OCI-LY3 (cell line): Measurements from ENCODE around the gene DNAJC1.
"Not testable (repeated sequence)": the region's sequence is repeated elsewhere in the genome, so short reads cannot be mapped to it uniquely, and the experiment has no call there.

Experiments used
- H2AFZ ChIP-seq: fragments of 200-600, 300-600 bp; shearing (Covaris generic); 2 replicates; pipeline ENCODE4 v1.6.0; 2014; ENCODE audit warnings: antibody characterized with exemption, low read depth, low read length
- H3K27ac ChIP-seq: fragments of 200-600, 300-600 bp; sonication (generic); 2 replicates; pipeline ENCODE4 v1.5.1; 2014; ENCODE audit warnings: mild to moderate bottlenecking, low read length, moderate library complexity, mixed read lengths
- H3K27me3 ChIP-seq: fragments of 200-600, 300-600 bp; sonication (generic); 2 replicates; pipeline ENCODE4 v1.6.1; 2014; ENCODE audit warnings: low read depth, low read length, mixed read lengths
- H3K36me3 ChIP-seq: fragments of 200-600, 300-600 bp; sonication (generic); replicated peaks from 2 replicates; pipeline ENCODE3; 2014; ENCODE audit warnings: low read depth, low read length, mixed read lengths
- H3K4me1 ChIP-seq: fragments of 300-600, 200-600 bp; sonication (generic); 2 replicates; pipeline ENCODE4 v1.6.1; 2014; ENCODE audit warnings: low read length, mixed read lengths
- H3K4me2 ChIP-seq: fragments of 200-600, 300-600 bp; sonication (generic); 2 replicates; pipeline ENCODE4 v1.6.1; 2014; ENCODE audit warnings: low read length, mixed read lengths
- H3K4me3 ChIP-seq: fragments of 300-600, 200-600 bp; sonication (generic); 2 replicates; pipeline ENCODE4 v1.5.1; 2014; ENCODE audit warnings: antibody characterized with exemption, mild to moderate bottlenecking, low read length, moderate library complexity
- H3K79me2 ChIP-seq: fragments of 300-600, 200-600 bp; shearing (Covaris generic); 2 replicates; pipeline ENCODE4 v1.6.1; 2014; ENCODE audit warnings: mild to moderate bottlenecking, low read length, mixed read lengths
- H3K9ac ChIP-seq: fragments of 300-600, 200-600 bp; shearing (Covaris generic); 2 replicates; pipeline ENCODE4 v1.6.0; 2014; ENCODE audit warnings: mild to moderate bottlenecking, low read length, moderate library complexity
- H3K9me3 ChIP-seq: fragments of 200-600, 300-600 bp; shearing (Covaris generic); 2 replicates; pipeline ENCODE4 v1.6.1; 2014; ENCODE audit warnings: low read length, mixed read lengths; ENCODE audit not compliant: insufficient read depth
- H4K20me1 ChIP-seq: fragments of 200-600, 300-600 bp; sonication (generic); 2 replicates; pipeline ENCODE4 v1.6.1; 2016; ENCODE audit warnings: low read length, mixed read lengths; ENCODE audit not compliant: insufficient read depth
- CTCF ChIP-seq: fragments of 200-600, 300-600 bp; sonication (generic); IDR thresholded peaks from 2 replicates; pipeline ENCODE4 v1.5.1; 2014; ENCODE audit warnings: antibody characterized with exemption, low read length, low read depth
- EZH2phosphoT487 ChIP-seq: fragments of 200-600 bp; shearing (Covaris generic); IDR thresholded peaks from 2 replicates; pipeline ENCODE4 v1.6.1; 2018; ENCODE audit warnings: antibody characterized with exemption, mixed run types, low read depth

DNAJC1 gene

GRCh38 chr10:22023508-22023907 is 20.0 kb upstream of the DNAJC1 start:
- Histone ChIP-seq H3K79me2 (no peaks in the 10 kb centered on the region), H3K4me2 (no peak overlapping the region), H3K4me3 (no peak overlapping the region), H3K36me3 (no peaks in the 10 kb centered on the region), H4K20me1 (no peaks in the 10 kb centered on the region), H3K9ac (no peak overlapping the region), H2AFZ (0 out of 2 replicates have a peak overlapping the region, but pooled peaks have one; percentile 65), H3K27ac (no peak overlapping the region), H3K4me1 (no peaks in the 10 kb centered on the region), H3K9me3 (no peaks in the 10 kb centered on the region), H3K27me3 (no peaks in the 10 kb centered on the region)
- TF ChIP-seq EZH2phosphoT487 = no peak
- no peak for TF ChIP-seq CTCF

DNA sequence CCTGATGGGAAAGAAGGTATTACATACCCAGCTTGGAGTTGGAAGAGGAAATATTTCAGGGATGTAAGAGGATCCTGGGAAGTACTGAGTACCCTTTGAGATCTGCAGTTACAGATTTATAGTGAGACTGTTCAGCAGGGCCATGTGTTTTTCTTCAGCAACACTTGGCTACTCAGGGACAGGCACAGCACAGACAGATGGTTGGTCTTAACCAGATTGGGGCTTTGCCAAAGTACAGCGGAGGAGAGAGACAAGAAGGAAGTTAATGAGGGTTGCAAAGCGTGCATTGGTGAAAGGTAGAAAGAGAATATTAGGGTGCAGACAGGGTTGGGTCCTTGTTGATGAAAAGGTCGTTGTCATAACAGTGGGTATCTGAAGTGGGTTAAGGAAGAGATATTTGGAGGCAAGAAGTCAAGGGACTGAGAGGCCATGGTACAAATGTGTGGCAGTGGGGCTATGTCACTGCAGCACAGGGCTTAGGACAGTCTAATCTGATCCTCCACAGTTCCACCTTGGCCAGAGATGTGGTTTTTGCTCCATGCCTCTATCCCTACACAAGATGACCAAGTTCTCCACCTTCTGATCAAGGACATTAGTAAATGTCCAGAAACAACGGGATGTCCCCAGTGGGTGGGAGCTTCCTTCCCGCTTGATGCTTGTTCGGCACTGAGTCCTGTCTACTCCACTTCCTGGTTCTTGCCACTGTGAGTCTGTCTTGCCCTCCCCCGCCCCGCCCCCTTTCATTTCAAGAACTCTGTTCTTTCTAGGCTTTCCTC is 18.9 kb upstream of the DNAJC1 start:
- Histone ChIP-seq H3K27ac (no peak overlapping the region), H3K9ac (no peak overlapping the region), H3K4me2 (no peak overlapping the region), H4K20me1 (no peaks in the 10 kb centered on the region), H3K36me3 (no peaks in the 10 kb centered on the region), H3K9me3 (no peaks in the 10 kb centered on the region), H3K27me3 (no peaks in the 10 kb centered on the region), H3K4me1 (no peaks in the 10 kb centered on the region), H3K79me2 (no peaks in the 10 kb centered on the region), H2AFZ (peak overlapping the region; percentile 65; the same call in 1 of the 2 replicates), H3K4me3 (no peak overlapping the region)
- TF ChIP-seq EZH2phosphoT487 = no peak
- no peak for TF ChIP-seq CTCF

DNA sequence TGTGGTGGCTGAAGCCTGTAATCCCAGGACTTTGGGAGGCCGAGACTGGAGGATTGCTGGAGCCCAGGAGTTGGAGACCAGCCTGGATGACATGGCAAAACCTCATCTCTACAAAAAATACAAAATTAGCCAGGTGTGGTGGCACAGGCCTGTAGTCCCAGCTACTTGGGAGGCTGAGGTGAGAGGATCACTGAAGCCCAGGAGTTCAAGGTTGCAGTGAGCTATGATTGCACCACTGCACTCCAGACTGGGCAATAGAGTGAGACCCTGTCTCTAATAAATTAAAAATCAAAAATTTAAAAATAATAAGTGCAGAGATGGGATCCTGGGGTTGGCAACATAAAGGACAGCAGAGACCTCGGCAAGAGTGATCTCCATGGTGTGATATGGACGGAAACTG is 17.6 kb upstream of the DNAJC1 start:
- not testable (repeated sequence) for H3K4me1 ChIP-seq, H3K27me3 ChIP-seq, H3K36me3 ChIP-seq, H3K9ac ChIP-seq, H3K4me3 ChIP-seq, H3K79me2 ChIP-seq, H4K20me1 ChIP-seq, H2AFZ ChIP-seq, H3K9me3 ChIP-seq, H3K4me2 ChIP-seq, H3K27ac ChIP-seq

GRCh38 chr10:22017283-22018020 is 13.9 kb upstream of the DNAJC1 start:
- H3K4me2 ChIP-seq = no peak overlapping the region
- H2AFZ ChIP-seq = no peak overlapping the region
- no peak overlapping the region for H3K4me3 ChIP-seq
- H3K27me3 ChIP-seq = no peaks in the 10 kb centered on the region
- H3K9me3 ChIP-seq = no peaks in the 10 kb centered on the region
- H3K27ac ChIP-seq = no peak overlapping the region
- H3K9ac ChIP-seq = no peak overlapping the region
- H4K20me1 ChIP-seq = no peaks in the 10 kb centered on the region
- H3K79me2 ChIP-seq = no peaks in the 10 kb centered on the region
- no peaks in the 10 kb centered on the region for H3K36me3 ChIP-seq
- TF ChIP-seq EZH2phosphoT487 = no peak
- TF ChIP-seq CTCF = no peak
- H3K4me1 ChIP-seq = no peaks in the 10 kb centered on the region
